Brain microvascular endothelial cell (primary cell): ENCODE data around the gene CST5.
"Not testable (repeated sequence)": the region's sequence is repeated elsewhere in the genome, so short reads cannot be mapped to it uniquely, and the experiment has no call there.

Experiments used
- DNase-seq: peaks from one replicate; pipeline ENCODE4 v3.0.0-alpha.2; 2020
- H3K27ac ChIP-seq: fragments of 250-450 bp; sonication (Bioruptor Pico); 2 replicates; pipeline ENCODE4 v1.5.1; 2020; ENCODE audit warnings: mild to moderate bottlenecking, moderate library complexity
- H3K27me3 ChIP-seq: fragments of 250-450 bp; sonication (Bioruptor Pico); replicated peaks from 2 replicates; pipeline ENCODE4 v1.5.1; 2020; ENCODE audit warnings: mild to moderate bottlenecking
- H3K36me3 ChIP-seq: fragments of 250-450 bp; sonication (Bioruptor Pico); replicated peaks from 2 replicates; pipeline ENCODE4 v1.5.1; 2020; ENCODE audit warnings: mild to moderate bottlenecking
- H3K4me3 ChIP-seq: 2 replicates; pipeline ENCODE4 v1.5.1; 2011; ENCODE audit warnings: low read depth, mild to moderate bottlenecking, control low read depth, low read length, moderate library complexity
- in situ Hi-C: cut with HindIII; loops from 2 replicates; pipeline ENCODE4 v1.10.0; 2017; ENCODE audit warnings: low sequenced_read_pairs, low pct_ligation_motif_present
- TF ChIP-seq, protein P1 (sequence below): IDR thresholded peaks from 2 replicates; pipeline ENCODE4 v1.5.1; 2011; ENCODE audit warnings: low read depth, mild to moderate bottlenecking, moderate library complexity, low read length, control low read depth, inconsistent platforms; ENCODE audit errors: missing control alignments

CST5 gene

DNA sequence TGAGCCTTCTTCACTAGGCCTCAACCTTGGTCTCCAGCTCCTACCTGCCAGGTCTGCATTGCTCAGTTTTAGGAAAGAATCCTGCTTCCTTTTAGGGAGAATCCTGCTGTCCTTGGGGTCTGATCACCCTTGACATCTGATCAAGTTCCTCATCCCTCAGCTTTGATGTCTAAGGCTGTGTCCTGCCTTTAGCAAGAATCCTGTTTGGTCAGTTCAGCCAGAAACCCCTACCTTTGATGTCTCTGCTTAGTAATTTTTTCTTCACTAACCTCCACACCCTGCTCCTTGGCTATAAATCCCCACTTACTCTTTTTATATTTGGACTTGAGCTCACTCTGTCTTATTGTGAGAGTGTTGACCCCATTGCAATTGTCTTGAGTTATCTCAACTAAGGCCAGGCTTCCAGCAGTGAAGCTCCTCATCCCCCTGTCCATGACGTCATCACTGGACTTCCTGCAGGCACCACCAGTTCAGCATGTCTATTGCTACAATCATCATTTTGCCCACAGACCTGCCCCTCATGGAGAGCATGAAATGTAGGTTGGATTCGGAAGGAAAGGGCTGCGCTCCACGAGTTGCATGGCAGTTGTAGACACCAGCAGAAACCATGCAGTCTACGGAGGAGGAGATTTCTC, 4.7 kb upstream of the CST5 start:
- DNase-seq = no peak

DNA sequence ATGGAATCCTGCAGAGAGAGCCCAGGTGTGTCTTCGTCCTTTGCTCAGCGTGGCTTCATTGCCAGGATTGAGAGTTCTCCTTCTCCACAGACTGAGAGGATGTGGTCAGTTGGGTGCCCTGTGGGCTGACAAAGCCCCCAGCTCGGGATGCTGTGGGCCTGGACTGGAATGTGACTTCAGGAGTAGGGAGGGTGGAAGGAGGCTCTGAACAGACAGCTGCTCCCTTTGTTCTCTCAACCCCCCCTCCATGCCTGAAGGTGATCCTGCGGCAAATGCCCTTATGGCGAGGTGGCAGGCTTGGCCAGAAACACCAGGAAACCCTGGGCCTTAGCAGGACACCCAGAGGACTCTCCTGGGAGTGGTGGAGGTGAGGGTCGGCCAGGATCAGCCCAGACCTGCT, 1.8 kb upstream of the CST5 start:
- TF ChIP-seq, protein P1, sequence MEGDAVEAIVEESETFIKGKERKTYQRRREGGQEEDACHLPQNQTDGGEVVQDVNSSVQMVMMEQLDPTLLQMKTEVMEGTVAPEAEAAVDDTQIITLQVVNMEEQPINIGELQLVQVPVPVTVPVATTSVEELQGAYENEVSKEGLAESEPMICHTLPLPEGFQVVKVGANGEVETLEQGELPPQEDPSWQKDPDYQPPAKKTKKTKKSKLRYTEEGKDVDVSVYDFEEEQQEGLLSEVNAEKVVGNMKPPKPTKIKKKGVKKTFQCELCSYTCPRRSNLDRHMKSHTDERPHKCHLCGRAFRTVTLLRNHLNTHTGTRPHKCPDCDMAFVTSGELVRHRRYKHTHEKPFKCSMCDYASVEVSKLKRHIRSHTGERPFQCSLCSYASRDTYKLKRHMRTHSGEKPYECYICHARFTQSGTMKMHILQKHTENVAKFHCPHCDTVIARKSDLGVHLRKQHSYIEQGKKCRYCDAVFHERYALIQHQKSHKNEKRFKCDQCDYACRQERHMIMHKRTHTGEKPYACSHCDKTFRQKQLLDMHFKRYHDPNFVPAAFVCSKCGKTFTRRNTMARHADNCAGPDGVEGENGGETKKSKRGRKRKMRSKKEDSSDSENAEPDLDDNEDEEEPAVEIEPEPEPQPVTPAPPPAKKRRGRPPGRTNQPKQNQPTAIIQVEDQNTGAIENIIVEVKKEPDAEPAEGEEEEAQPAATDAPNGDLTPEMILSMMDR = no peak
- in situ Hi-C loops = no loop called here
- H3K27me3 ChIP-seq = no peaks in the 10 kb centered on the region
- H3K27ac ChIP-seq = no peak overlapping the region
- no peak for DNase-seq
- no peak overlapping the region for H3K4me3 ChIP-seq
- no peaks in the 10 kb centered on the region for H3K36me3 ChIP-seq

More for the DNA sequence above, 4.7 kb upstream of the CST5 start:
- Histone ChIP-seq H3K4me3 (no peak overlapping the region), H3K27me3 (no peaks in the 10 kb centered on the region), H3K27ac (no peak overlapping the region), H3K36me3 (no peaks in the 10 kb centered on the region)
- in situ Hi-C loops = no loop called here
- TF ChIP-seq, protein P1 = no peak

DNA sequence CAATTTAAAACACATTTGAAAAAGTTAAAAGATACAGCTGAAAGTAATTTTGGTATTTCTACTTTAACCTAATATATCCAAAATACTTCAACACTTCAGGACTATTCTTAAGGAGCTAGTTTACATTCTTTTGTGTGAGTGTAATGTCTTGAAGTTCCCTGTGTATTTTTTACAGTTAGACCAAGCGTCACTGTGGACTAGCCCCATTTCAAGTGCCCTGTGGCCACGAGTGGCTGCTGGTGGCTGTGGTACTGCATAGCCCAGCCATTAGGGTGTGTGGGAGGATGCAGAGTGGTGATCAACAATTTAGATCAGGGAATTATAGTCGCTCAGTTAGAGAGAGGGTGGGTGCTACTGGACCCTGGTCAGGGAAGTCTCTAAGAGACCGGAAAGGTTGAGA, 869 bp upstream of the CST5 start:
- H3K27me3 ChIP-seq = no peaks in the 10 kb centered on the region
- in situ Hi-C loops = no loop called here
- no peak overlapping the region for H3K4me3 ChIP-seq
- H3K27ac ChIP-seq = no peak overlapping the region
- TF ChIP-seq, protein P1 = no peak
- H3K36me3 ChIP-seq = no peaks in the 10 kb centered on the region
- DNase-seq = no peak

DNA sequence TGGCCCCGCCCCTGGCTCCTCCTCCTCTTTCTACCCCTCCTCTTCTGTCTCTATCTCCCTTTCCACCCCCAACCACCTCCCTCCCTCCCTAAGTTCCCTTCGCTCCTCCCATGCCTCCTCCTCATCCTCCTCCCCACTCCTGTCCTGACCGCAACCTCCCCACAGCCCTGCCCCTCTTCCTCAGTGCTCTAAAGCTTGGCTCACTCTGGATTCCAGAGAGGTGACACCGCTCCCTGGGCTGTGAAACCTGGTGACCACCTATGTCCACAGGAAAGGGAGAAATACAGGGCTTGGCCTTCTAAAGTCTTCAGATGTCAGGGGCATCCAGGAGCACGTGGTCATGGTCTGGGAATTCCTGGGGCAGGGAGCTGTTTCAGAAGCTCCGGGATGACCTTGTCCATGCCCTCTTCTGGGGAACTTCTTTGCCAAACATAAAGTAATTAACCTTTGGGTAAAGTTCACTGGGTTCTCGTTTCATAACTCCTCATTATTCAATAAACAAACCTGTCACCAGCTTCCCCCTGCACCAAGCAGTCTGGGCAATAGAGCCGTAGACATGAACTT, 345 bp upstream of the CST5 start:
- DNase-seq = no peak
- H3K4me3 ChIP-seq = no peak overlapping the region
- H3K27me3 ChIP-seq = no peaks in the 10 kb centered on the region
- H3K27ac ChIP-seq = no peak overlapping the region
- H3K36me3 ChIP-seq = no peaks in the 10 kb centered on the region
- TF ChIP-seq, protein P1 = no peak
- in situ Hi-C loops = no loop called here

DNA sequence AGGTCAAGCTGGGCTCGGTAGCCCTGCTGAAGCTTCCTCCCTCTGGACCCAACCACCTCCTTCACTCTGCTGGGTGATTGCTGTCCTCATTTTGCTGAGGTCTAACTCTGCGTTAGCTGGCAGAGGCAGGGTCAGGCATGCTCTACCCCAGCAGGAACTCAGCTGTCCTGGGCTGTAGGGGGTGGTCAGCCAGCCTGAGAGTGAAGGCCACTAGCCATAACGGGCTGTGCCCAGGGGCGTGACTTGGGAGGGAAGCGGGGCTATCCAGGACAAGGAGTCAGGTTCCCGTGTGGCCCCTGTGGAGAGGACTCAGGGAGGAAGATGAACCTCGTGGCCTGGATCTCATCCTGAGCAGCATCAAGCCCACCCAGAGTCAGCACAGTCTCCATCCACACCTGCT, 761 bp downstream of the CST5 start:
- no peak overlapping the region for H3K4me3 ChIP-seq
- DNase-seq = no peak
- no peaks in the 10 kb centered on the region for H3K36me3 ChIP-seq
- H3K27ac ChIP-seq = no peak overlapping the region
- in situ Hi-C loops = no loop called here
- H3K27me3 ChIP-seq = no peaks in the 10 kb centered on the region
- TF ChIP-seq, protein P1 = no peak

DNA sequence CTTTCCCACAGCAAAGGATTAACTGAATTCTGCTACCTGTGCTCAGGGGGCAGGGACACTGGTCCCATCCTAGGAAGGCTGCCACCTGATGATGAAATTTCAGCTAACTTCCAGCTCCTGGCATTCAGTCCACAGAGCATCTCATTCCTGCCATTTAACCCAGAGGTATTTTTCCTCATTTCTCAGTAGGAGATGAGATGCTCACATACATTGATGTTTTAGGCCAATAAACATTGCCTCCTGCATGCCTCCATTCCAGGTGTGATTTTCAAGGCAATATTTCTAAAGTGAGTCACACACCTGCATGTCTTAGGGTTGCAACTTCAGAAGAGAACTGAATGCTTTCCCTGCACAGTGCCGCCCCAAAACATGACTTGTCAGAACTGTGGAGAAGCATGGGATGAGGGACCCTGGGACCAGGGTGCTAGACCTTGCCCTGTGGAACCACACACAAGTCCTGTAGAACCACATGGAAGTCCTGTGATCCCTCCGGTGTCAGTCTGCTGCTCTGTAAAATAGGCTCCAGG, 1.5 kb downstream of the CST5 start:
- H3K36me3 ChIP-seq, H3K4me3 ChIP-seq, H3K27me3 ChIP-seq, in situ Hi-C loops, DNase-seq, H3K27ac ChIP-seq: not testable (repeated sequence)
